Stimulated activated CD4-positive, alpha-beta T cell treated with anti-CD3 and anti-CD28 coated beads, TNF-alpha, amount 100 ng/mL, for 4 hours (primary cell): Measurements from ENCODE around the gene COTL1.
"Not testable (repeated sequence)": the region's sequence is repeated elsewhere in the genome, so short reads cannot be mapped to it uniquely, and the experiment has no call there.

Experiments used
- DNase-seq, 3 experiments: peaks; one replicate each; pipeline ENCODE4 v3.0.0-alpha.2; 2020; ENCODE audit warnings: low read depth in 3 of 3

Gene COTL1

DNA sequence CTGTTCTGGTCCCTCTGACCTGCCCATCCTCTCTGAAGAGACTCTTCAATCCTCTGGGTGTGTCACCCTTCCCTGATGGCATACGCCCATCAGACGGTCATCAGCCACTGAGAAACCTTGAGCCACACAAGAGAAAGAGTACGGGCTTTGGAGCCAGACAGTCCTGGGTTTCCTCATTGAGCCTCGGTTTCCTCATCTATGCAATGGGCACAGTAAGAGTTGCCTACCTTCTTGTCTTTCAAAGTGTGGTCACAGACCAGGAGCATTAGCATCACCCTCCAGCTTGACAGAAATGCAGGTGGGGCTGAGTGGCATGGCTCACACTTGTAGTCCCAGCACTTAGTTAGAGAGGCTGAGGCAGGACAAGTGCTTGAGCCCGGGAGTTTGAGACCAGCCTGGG lies 87.3 kb downstream of the COTL1 start:
- no peak for DNase-seq

- no peak for DNase-seq
Measured at GRCh38 chr16:84529607-84530006, 88.3 kb downstream of the COTL1 start.

DNA sequence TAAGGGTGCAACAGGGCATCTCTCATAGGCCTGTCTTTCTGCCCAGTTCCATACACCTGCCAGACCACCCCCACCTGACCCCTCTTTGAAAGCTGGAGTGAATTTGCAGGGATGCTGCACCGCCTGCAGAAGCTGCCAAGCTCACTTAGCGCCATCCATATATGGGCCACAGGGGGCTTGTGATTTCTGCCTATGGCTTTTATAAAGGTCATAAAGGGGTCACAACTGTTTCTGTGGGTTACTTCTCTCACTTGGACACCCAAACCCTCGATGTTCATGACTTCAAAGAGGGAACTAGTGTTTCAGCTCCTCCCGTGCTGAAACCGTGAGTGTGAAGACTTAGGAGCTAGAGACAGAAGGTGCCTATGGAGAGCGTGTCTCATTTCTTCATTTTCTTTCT lies 89.6 kb downstream of the COTL1 start:
- DNase-seq, result no peak

DNA sequence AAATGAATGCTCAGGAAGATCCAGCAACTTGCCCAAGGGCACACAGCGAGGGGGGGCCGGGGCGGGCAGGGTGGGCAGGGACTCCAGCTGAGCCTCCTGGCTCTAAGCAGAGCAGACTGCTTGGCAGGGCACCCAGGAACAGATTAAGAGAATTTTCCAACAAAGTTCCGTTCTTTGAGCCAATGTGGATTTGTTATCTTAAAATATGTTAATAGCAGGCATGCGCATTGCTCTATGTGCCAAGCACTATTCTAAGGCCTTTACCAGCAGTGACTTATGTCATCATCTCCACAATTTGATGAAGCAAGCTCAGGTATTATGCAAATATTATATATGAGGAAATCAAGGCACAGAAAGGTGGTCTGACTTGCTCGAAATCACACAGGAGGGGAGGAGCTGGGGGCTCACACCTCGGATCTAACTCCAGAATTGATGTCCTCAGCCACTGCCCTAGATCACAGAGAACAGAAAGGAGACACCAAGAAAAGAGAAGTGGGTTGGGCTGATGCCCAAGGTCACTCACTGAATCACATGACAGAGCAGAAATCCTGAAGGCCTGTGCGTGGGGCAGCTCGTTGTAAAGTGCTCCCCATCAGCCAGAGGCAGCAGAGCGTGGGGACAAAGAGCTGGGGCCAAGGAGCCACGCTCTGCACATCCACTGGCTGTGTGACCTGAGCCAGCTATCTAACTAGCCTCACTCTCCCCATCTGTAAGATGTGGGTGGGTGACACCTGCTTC lies 90.2 kb downstream of the COTL1 start:
- DNase-seq, result no peak

DNA sequence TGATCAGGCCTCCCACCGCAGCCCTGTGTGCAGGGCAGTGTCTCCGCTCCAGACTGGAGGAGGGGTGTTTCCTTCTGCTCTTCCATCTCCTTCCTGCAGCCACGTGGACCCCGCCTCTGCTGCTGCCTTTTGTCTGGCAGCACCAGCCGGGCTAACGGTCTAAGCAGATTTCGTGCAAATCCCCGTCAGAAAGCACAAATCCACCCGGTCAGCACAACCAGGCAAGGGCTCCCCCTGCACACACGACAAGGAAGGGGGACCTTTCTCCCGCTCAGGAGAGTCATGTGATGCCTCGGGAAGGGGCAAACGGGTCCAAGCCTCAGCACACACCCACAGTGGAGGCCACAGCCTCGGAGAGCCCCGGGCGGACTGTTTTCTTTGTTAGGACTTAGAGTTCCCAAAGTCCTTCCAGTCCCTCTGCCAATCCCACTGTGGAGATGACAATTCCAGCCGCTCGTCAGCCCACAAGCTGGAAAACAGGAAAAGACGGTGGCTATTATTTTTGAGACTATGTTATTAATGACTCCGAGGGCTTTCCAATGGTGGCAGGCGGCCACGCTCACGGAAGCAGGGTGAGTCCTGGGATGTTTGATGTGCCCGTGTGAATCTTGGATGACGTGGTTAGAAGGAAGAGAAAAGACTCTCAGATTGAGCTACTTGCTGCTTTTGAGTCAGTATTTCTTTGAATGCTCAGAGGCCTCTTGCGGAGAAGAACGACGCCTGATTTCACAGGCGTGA lies 90.9 kb downstream of the COTL1 start:
- no peak for DNase-seq

DNA sequence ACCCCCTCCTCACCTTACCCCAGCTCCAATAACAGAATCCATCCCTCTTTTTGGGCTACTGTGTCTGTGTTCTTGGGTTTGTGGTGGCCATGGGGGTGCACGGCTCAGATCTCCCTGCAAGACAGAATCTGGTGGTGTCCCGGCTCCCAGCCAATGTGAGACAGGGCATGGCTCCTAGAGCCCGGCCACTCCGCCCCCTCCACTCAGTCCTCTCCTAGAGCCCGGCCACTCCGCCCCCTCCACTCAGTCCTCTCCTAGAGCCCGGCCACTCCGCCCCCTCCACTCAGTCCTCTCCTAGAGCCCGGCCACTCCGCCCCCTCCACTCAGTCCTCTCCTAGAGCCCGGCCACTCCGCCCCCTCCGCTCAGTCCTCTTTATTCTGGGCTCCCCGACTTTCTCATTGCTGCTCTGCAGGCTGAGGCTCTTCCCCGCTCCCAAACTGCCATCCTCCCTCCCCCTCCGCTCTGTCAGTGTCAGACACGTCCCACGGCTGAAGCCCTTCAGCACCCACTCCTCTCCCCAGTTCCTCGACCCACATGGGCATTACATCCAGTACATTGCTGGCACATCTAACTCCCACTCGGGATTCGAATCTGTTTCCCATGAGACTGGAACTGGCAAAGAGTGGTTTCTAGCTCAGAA lies 92.8 kb downstream of the COTL1 start:
- not testable (repeated sequence) for DNase-seq

DNA sequence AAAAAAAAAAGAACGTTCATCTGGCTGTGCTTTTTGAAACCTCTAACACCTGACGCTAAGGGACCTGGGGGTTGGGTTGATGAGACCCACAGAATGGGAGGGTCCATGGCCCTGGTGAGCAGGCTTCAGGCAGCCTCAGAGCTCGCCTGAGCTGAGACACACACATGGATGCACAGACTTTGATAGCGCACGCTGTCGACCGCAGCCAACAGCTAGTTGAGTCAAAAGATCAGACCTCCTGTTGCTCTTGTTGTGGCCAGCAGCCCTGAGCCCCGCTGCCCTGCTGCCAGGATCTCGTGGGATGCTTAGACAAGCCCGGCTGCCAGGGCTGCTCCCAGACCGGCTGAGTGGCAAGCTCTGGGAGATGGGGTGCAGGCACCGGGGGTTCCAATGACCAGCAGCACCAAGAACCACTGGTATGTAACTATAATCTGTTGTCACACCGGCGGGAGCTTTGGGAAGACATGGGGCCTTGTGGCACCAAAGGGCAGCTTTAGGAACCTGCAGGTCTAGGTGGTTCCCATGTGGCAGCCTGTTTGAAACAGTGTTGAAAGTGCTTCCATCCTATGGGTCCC lies 93.4 kb downstream of the COTL1 start:
- no peak for DNase-seq

- DNase-seq, result no peak
Measured at GRCh38 chr16:84521497-84521770, 96.4 kb downstream of the COTL1 start.

DNA sequence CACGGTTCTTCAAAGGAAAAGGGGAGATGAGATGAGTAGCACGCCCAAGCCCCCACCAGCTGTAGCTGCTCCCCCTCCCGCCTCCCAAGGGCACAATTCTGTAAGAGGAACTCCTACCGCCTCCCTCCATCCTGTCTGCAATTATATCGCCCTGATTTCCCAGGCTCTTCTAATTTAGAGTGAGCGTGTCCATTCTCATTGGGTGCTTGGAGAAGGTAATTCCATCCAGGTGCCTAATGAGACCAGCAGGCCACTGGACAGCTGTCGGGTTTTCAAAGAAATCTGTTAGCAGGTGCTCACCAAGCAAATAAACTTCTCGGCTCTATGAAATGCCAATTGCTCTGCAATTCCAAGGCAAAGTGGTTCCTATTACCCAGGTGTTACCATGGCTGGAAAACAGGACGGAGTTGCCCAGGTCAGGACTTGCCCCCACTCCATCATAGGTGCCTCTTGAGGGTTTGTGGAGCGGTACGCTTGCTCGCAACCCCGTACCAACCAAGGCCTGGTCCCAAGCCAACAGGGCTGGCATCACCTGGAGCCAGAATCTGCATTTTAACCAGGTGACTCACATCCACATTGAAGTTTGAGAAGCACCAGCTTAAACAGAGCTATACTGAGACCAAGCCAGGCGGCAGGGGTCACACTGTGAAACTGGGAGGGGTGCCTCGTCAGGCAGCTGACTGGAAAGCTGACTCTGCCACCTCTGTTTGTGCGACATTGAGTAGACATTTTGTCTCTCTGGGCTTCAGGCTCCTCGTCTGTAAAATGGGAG lies 97.0 kb downstream of the COTL1 start:
- DNase-seq, result no peak

- DNase-seq, result no peak
Measured at GRCh38 chr16:84519855-84520254, 98.0 kb downstream of the COTL1 start.

DNA sequence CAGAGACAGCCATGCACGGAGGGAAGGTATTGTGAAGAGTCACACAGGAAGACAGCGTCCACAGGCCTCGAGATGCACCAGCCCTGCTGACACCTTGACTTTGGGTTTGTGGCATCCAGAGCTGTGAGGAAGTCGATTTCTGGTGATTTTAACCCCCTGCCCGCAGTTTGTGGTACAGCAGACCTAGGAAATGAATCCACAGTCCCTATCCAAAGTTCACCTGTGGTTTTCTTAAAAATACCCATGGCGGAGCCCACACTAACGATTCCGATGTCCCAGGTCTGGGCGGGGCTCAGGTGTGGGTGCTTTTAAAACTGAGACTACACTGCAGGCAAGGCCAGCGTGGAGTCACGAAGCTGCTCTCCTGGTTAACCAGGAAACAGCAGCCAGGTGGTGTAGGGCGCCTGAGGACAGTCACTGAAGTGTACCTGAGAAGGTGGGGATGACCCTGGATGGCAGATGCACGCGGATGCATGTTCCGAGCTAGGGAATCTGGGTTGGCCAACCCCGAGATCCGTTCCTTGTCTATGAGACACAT lies 99.0 kb downstream of the COTL1 start:
- no peak for DNase-seq

- not testable (repeated sequence) for DNase-seq
Measured at GRCh38 chr16:84518220-84518619, 99.7 kb downstream of the COTL1 start.

DNA sequence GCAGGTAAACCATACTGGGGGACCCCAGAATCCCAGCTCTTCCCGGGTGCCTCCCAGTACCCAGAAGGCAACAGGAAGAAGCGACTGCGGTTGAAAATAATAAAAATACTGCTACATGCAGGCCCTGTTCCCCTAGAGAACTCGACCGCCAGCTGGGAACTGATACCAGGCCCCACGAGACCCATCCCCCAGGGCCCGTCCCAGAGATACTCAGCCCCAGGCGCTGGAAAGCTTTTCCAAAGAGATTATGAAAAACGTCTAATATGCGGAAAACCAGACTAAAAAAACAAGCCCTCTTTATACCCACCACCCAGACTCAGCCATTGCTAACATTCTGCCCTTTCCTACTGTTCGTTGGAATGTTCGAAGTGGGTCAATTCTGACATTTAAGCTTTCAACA lies 100.5 kb downstream of the COTL1 start:
- no peak for DNase-seq
